HG03095 (cell line): ENCODE measurements around the gene LAMA1.
"Not testable (repeated sequence)": the region's sequence is repeated elsewhere in the genome, so short reads cannot be mapped to it uniquely, and the experiment has no call there.

ENCODE experiments used
- ATAC-seq: cut with Tn5 transposase; IDR thresholded peaks from one replicate; pipeline ENCODE4 v1.9.1; 2021; ENCODE audit warnings: moderate library complexity; ENCODE audit not compliant: unreplicated experiment

The LAMA1 gene

GRCh38 chr18:6950641-6951040, 167.0 kb downstream of the LAMA1 start:
- no peak for ATAC-seq

DNA sequence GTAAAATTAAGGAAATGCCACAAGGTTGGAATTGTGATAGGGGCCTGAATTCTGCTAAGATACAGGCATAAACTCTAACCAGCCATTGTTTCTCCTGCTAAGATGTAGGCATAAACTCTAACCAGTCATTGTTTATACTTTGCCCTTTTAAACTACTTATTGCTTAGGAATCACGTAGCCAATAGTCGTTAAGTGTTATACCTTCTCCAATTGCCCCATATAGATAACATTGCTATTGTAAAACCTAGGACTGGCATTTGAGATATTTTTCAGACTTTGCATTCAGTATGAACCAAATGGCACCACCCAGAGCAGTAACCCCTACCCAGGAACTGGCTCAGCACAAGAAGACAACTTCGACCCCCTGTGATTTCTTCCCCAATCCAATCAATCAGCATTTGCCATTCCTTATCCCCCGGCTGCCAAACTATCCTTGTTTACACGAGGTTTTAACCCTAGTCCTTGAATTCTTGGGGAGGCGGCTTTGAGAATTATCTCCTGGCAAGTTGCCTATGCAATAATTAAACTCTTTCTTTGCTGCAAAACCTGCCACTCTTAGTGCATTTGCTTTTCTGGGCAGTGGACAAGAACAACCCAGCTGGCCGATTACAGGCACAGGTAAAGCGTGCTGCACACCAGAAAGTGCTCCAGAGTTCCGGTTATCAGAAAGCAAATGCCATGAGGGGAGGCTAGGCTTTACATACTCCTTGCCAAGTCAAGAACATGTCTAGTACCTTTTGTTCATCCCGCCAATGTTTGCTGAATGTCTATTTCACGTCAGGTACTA, 167.6 kb downstream of the LAMA1 start:
- no peak for ATAC-seq

DNA sequence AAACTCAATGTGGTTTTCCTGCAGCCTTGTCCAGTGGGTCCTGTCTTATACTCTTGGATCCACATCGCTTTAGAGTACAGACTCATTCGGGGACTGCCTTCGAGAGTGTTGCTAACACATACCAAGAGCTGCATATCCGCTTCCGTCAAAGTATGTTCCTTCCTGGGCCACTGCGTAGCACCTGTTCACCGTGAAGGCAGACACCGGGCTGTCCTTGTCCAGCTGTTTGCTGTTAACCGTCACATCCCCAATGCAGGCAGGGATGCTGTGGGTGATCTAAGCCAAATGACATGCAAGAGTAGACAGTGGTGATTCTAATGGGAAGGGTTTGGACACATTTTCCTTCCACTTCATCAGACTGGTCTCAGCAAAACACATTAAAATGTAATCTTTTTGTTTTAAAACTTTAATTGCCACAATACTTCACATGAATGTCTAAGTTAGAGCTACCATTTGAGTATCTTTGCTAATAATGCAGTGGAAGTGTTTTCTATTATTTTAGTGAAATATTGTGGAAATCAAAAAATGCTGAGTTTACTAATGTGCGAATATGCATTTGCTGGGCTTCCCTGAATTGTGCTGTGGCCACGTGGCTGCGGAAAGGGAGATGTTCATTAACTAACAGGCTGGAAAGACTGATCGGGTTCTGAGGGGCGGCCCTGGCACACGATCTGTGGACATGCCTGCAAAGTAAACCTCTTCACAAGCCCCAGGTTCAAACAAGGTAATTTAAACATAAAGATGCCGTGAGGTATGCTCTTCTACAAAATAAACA, 169.1 kb downstream of the LAMA1 start:
- no peak for ATAC-seq

DNA sequence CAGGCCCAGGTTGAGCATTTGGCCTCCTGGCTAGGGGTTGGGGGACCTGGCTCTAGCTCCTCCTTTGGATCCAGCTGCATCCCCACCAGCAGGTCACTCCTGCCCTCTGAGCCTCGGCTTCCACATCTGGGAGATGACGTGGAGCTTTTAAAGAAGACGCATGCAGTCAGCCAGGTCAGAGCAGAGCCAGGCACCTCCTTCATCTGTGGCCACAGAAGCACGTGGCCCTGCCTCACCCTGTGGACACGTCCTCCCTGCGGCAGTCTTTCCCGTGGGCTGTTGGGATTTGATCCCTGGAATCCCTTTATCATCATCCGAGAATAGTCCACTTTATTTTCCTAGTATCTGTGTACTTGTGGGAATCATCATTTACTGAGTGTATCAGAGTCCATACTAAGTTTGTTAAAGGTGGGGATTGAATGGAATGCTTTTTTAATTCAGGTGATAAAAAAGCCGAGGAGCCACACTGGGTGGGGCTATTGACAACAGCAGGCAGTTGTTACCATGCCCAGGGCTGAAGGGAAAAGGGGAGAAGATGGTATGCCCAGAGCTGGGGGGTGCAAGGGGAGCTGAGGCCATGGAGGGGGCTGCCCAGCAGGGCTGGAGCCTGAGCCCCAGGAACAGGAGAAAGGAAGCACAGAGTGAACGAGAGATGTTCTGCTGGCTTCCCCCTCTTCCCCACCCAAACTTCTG, 170.1 kb downstream of the LAMA1 start:
- no peak for ATAC-seq

GRCh38 chr18:6943143-6943542, 174.5 kb downstream of the LAMA1 start:
- no peak for ATAC-seq

- ATAC-seq = no peak
Measured at GRCh38 chr18:6942742-6943141, 174.9 kb downstream of the LAMA1 start.

GRCh38 chr18:6941996-6942395, 175.6 kb downstream of the LAMA1 start:
- no peak for ATAC-seq

DNA sequence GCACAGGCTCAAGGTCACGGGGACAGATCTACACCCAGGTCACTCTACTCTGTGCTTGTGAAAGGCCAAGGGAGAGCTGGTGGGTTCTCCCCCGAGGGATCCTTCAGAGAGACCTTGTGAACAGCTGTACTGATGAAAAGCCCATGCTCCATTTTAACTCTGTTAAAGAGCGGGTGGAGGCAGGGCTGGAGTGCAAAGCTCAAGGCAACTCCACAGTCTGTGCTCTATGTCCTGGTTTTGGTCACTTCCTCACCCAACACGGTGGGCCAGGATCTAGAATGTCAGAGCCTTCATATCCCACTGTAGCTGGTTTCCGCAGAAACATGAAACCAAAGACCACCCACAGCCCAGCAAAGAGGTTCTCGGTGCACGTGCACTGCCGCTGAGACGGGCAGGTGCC, 177.1 kb downstream of the LAMA1 start:
- no peak for ATAC-seq

GRCh38 chr18:6939972-6940371, 177.6 kb downstream of the LAMA1 start:
- ATAC-seq = no peak

- not testable (repeated sequence) for ATAC-seq
Measured at GRCh38 chr18:6938403-6938802, 179.2 kb downstream of the LAMA1 start.

DNA sequence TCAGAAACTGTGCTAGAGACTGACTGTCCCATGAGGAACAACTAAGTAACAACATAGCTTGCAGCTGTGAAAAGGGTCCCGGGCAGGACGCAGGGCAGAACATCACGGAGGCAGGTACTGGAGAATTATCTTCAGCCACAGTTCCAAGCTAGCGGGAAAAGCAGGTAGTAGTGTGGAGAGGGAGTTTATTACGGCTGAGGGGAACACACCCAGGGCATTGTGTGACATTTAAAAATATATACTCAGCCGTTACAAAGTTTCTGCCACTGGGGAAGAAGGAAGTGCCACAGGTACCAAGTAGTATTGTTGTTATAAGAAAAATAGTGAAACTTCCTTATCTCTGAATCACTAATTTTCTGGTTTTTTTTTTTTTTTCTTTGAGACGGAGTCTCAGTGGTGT, 179.6 kb downstream of the LAMA1 start:
- no peak for ATAC-seq

DNA sequence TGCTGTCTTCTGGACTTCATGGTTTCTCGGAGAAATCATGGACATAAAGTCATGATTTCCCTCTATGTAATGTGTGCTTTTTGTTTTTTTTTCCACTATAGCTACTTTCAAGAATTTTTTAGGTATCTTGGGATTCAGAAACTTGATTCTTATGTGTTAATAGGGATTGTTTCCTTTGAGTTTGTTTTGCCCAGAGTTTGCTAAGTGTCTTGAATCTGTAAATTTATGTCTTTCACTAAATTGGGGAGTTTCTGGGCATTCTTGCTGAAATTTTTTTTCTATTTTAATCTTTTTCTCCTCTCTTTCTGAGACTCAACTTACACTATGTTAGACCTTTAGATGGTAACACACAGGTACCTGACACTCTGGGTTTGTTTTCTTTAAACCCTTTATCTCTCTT, 182.7 kb downstream of the LAMA1 start:
- ATAC-seq = no peak

DNA sequence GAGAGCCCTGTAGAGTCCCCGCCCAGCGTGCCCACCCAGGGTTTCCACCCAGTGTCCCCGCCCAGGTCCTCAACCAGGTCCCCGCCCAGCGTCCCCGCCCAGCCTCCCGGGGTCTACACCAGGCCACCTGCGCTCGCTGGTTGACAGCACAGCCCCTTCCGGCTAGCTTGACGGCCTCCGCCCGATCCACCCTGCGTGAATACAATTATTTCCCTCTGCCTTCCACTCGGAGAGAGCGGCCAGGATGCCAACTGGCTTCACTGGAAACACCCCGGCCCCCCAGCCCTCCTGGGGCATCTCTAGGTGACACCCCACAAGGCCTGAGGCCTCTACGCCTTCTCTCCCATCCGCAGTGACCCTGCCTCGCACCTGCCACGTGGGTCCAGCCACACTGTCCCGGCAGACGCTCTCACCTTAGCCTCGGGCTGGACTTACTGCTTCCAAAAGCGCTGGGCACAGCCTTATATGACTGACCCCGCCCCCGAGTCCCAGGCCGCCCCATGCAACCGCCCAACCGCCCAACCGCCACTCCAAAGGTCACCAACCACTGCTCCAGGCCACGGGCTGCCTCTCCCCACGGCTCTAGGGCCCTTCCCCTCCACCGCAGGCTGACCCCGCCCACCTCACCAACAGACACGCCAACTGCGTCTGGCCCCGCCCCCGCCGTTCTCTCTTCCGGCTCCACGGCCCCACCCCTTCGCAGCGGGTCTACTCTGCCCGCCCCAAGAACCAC, 188.1 kb downstream of the LAMA1 start:
- ATAC-seq = no peak

- no peak for ATAC-seq
Measured at GRCh38 chr18:6928359-6928758, 189.2 kb downstream of the LAMA1 start.

DNA sequence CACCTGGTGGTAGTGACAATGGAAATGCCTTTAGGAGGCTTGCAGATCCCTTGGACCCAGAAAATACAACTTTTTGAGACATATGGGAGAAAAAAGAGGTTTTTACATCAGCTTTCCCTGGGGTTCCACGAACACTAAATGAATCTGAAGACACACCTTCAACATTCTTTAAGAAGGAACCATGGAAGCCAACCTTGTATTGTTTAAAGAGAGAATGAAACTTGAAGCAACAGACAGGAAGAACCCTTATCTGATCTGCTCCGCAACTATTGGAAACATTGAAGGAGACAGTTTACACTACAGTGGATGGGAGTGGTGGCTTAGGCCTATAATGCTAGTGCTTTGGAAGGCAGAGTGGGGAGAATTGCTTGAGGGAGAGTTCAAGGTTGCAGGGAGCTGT, 190.4 kb downstream of the LAMA1 start:
- no peak for ATAC-seq

- ATAC-seq = no peak
Measured at GRCh38 chr18:6923220-6923619, 194.4 kb downstream of the LAMA1 start.

- no peak for ATAC-seq
Measured at GRCh38 chr18:6921571-6921970, 196.0 kb downstream of the LAMA1 start.

DNA sequence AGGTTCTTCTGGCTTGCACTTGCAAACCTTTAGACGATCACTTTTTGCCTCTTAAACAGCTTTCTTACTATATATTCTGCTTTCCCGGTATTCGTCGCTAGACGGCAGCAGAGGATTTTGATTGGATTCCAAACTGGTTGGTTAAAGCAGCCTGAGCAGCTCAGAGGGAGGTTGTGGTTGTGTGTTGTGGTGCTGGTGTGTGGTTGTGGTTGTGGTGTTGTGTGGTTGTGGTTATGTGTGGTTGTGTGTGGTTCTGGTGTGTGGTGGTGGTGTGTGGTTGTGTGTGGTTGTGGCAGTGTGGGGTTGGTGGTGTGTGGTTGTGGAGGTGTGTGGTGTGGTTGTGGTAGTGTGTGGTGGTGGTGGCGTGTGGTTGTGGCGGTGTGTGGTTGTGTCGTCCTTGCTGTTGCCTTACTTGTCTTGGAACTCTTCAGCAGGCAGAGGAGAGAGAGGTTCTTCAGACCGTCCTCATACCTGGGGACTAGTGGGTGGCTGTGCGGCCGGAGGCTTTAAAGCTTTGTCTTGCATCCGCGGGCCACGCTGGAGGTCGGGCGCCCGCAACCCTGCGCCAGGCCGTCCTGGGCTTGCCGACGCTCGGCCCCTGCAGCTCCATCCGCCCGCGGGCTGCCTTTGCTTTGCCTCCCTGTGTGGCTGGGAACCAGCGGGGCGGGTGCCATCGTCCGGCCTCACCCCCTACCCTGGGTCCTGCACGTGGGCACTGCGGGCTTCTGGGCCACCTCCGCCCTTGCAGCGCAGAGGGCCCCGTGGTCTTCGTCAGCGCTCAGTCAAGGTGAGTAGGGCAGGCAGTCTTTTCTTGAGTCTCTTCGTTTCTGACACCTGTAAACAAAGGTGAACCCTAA, 197.3 kb downstream of the LAMA1 start:
- ATAC-seq = no peak

GRCh38 chr18:6917072-6917471, 200.5 kb downstream of the LAMA1 start:
- ATAC-seq = no peak

- no peak for ATAC-seq
Measured at GRCh38 chr18:6901286-6901926, 216.2 kb downstream of the LAMA1 start.
